ENCODE measurements around the gene PRDM13. TPM values are rescaled to one million over a fixed set of nuclear protein-coding genes. Genes with fewer than 3 reads are reported as not detected.
A peak's percentile ranks its signal among the peaks of the same experiment; 100 is the strongest.

The PRDM13 gene
- total RNA-seq, 1 experiment from 2014 or later, result 0.11 TPM

DNA sequence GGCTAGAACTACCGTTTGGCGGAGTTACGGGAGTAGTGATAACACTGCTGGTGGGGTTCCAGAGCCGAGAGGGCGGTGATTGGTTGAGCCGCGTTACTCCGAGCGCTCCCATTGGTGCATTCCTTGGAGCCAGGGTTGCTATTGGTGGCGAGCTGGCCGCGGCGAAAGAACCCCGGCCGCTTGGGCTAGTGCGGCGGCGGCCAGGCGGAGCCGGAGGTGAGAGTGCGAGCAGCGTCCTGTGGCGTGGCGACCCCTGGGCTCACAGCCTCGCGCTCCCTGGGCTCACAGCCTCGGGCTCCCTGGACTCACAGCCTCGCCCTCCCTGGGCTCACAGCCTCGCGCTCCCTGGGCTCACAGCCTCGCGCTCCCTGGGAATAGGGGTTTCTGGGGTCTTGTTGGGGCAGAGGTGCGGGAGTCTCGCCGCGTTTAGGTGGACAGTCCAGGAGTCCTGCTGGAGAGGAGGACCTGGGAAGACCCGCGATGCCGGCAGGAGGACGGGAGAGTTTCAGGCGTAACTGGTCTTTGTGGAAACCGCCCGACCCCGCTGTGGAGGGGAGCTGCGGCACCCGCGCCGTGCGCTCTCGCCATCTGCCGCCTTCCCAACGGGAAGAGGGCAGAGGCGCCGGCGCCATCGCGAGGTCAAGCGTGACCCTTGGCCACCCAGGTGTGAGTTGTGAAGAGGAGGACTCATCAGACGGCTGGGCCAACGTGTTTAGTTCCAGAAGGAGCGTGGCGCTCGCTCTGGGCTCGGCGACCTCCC lies 12.2 kb downstream of the PRDM13 start (continued):
- TF ChIP-seq, protein P1, sequence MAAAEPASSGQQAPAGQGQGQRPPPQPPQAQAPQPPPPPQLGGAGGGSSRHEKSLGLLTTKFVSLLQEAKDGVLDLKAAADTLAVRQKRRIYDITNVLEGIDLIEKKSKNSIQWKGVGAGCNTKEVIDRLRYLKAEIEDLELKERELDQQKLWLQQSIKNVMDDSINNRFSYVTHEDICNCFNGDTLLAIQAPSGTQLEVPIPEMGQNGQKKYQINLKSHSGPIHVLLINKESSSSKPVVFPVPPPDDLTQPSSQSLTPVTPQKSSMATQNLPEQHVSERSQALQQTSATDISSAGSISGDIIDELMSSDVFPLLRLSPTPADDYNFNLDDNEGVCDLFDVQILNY (CRISPR knock-in tag; IDR thresholded peaks at IDR 0.05), result peak; percentile 74
- TF ChIP-seq, protein P2, sequence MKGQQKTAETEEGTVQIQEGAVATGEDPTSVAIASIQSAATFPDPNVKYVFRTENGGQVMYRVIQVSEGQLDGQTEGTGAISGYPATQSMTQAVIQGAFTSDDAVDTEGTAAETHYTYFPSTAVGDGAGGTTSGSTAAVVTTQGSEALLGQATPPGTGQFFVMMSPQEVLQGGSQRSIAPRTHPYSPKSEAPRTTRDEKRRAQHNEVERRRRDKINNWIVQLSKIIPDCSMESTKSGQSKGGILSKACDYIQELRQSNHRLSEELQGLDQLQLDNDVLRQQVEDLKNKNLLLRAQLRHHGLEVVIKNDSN (CRISPR knock-in tag; IDR thresholded peaks at IDR 0.05), result peak; percentile 70
- TF ChIP-seq, protein P3, sequence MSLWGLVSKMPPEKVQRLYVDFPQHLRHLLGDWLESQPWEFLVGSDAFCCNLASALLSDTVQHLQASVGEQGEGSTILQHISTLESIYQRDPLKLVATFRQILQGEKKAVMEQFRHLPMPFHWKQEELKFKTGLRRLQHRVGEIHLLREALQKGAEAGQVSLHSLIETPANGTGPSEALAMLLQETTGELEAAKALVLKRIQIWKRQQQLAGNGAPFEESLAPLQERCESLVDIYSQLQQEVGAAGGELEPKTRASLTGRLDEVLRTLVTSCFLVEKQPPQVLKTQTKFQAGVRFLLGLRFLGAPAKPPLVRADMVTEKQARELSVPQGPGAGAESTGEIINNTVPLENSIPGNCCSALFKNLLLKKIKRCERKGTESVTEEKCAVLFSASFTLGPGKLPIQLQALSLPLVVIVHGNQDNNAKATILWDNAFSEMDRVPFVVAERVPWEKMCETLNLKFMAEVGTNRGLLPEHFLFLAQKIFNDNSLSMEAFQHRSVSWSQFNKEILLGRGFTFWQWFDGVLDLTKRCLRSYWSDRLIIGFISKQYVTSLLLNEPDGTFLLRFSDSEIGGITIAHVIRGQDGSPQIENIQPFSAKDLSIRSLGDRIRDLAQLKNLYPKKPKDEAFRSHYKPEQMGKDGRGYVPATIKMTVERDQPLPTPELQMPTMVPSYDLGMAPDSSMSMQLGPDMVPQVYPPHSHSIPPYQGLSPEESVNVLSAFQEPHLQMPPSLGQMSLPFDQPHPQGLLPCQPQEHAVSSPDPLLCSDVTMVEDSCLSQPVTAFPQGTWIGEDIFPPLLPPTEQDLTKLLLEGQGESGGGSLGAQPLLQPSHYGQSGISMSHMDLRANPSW (CRISPR knock-in tag; conservative IDR thresholded peaks at IDR 0.05; ENCODE audit: low read depth), result 0 out of 2 replicates have a peak, but pooled peaks have one; percentile 45
- peak; percentile 57; the same call in 1 of the 2 replicates for TF ChIP-seq ETV6 (CRISPR knock-in tag; IDR thresholded peaks at IDR 0.05)
- peak; percentile 11; the same call in 1 of the 2 replicates for TF ChIP-seq NFE2L1 (CRISPR knock-in tag; IDR thresholded peaks at IDR 0.05)
- TF ChIP-seq MXD4 (CRISPR knock-in tag; IDR thresholded peaks at IDR 0.05; ENCODE audit: borderline replicate concordance), result no peak

DNA sequence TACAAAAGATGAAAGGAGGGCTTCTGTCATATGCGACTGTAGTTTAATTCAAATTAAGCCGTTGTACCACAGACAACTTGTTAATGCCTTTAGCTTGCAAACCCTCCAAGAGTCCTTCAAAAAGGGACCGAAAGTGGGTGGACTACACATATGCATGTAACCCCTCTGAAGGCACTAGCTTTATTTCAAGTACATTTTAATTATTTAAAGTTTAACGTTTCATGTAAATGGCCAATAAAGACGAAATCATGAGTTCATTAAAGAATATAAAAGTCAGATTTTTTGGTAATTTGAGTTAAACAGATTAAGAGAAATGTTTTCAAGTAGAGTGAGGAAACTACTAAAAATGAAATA lies 12.8 kb downstream of the PRDM13 start:
- POLR2A ChIA-PET, result interaction anchor here (0.7 kb wide), 1 partner anchor 9 kb away, joined by 3 read pairs; no protein-coding TSS in a partner anchor
- no peak overlapping the region for H3K27ac Mint-ChIP-seq
- H3K4me1 Mint-ChIP-seq, result peaks cover 7% of the 10 kb centered on the region
- ATAC-seq, result no peak
- CTCF ChIA-PET, result interaction anchor here (1.9 to 2.4 kb wide), 2 partner anchors 14 to 31 kb away, joined by 10 to 11 read pairs; no protein-coding TSS in a partner anchor
- no peak for DNase-seq (ENCODE audit: low spot score)
- no peak for TF ChIP-seq JAZF1 (CRISPR knock-in tag; IDR thresholded peaks at IDR 0.05)
- TF ChIP-seq, protein P4, sequence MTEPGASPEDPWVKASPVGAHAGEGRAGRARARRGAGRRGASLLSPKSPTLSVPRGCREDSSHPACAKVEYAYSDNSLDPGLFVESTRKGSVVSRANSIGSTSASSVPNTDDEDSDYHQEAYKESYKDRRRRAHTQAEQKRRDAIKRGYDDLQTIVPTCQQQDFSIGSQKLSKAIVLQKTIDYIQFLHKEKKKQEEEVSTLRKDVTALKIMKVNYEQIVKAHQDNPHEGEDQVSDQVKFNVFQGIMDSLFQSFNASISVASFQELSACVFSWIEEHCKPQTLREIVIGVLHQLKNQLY (CRISPR knock-in tag; IDR thresholded peaks at IDR 0.05), result no peak
- TF ChIP-seq, protein P5, sequence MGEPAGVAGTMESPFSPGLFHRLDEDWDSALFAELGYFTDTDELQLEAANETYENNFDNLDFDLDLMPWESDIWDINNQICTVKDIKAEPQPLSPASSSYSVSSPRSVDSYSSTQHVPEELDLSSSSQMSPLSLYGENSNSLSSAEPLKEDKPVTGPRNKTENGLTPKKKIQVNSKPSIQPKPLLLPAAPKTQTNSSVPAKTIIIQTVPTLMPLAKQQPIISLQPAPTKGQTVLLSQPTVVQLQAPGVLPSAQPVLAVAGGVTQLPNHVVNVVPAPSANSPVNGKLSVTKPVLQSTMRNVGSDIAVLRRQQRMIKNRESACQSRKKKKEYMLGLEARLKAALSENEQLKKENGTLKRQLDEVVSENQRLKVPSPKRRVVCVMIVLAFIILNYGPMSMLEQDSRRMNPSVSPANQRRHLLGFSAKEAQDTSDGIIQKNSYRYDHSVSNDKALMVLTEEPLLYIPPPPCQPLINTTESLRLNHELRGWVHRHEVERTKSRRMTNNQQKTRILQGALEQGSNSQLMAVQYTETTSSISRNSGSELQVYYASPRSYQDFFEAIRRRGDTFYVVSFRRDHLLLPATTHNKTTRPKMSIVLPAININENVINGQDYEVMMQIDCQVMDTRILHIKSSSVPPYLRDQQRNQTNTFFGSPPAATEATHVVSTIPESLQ (CRISPR knock-in tag; IDR thresholded peaks at IDR 0.05), result no peak
- TF ChIP-seq TEAD4 (CRISPR knock-in tag; IDR thresholded peaks at IDR 0.05), result no peak
- TF ChIP-seq, protein P6, sequence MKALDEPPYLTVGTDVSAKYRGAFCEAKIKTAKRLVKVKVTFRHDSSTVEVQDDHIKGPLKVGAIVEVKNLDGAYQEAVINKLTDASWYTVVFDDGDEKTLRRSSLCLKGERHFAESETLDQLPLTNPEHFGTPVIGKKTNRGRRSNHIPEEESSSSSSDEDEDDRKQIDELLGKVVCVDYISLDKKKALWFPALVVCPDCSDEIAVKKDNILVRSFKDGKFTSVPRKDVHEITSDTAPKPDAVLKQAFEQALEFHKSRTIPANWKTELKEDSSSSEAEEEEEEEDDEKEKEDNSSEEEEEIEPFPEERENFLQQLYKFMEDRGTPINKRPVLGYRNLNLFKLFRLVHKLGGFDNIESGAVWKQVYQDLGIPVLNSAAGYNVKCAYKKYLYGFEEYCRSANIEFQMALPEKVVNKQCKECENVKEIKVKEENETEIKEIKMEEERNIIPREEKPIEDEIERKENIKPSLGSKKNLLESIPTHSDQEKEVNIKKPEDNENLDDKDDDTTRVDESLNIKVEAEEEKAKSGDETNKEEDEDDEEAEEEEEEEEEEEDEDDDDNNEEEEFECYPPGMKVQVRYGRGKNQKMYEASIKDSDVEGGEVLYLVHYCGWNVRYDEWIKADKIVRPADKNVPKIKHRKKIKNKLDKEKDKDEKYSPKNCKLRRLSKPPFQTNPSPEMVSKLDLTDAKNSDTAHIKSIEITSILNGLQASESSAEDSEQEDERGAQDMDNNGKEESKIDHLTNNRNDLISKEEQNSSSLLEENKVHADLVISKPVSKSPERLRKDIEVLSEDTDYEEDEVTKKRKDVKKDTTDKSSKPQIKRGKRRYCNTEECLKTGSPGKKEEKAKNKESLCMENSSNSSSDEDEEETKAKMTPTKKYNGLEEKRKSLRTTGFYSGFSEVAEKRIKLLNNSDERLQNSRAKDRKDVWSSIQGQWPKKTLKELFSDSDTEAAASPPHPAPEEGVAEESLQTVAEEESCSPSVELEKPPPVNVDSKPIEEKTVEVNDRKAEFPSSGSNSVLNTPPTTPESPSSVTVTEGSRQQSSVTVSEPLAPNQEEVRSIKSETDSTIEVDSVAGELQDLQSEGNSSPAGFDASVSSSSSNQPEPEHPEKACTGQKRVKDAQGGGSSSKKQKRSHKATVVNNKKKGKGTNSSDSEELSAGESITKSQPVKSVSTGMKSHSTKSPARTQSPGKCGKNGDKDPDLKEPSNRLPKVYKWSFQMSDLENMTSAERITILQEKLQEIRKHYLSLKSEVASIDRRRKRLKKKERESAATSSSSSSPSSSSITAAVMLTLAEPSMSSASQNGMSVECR (CRISPR knock-in tag; IDR thresholded peaks at IDR 0.05; ENCODE audit: borderline replicate concordance), result no peak
- no peak for TF ChIP-seq TEAD1 (CRISPR knock-in tag; IDR thresholded peaks at IDR 0.05)
- TF ChIP-seq, protein P7, sequence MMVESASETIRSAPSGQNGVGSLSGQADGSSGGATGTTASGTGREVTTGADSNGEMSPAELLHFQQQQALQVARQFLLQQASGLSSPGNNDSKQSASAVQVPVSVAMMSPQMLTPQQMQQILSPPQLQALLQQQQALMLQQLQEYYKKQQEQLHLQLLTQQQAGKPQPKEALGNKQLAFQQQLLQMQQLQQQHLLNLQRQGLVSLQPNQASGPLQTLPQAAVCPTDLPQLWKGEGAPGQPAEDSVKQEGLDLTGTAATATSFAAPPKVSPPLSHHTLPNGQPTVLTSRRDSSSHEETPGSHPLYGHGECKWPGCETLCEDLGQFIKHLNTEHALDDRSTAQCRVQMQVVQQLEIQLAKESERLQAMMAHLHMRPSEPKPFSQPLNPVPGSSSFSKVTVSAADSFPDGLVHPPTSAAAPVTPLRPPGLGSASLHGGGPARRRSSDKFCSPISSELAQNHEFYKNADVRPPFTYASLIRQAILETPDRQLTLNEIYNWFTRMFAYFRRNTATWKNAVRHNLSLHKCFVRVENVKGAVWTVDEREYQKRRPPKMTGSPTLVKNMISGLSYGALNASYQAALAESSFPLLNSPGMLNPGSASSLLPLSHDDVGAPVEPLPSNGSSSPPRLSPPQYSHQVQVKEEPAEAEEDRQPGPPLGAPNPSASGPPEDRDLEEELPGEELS (CRISPR knock-in tag; IDR thresholded peaks at IDR 0.05), result no peak
- TF ChIP-seq, protein P8, sequence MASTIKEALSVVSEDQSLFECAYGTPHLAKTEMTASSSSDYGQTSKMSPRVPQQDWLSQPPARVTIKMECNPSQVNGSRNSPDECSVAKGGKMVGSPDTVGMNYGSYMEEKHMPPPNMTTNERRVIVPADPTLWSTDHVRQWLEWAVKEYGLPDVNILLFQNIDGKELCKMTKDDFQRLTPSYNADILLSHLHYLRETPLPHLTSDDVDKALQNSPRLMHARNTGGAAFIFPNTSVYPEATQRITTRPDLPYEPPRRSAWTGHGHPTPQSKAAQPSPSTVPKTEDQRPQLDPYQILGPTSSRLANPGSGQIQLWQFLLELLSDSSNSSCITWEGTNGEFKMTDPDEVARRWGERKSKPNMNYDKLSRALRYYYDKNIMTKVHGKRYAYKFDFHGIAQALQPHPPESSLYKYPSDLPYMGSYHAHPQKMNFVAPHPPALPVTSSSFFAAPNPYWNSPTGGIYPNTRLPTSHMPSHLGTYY (CRISPR knock-in tag; IDR thresholded peaks at IDR 0.05), result no peak
- TF ChIP-seq MYBL2 (CRISPR knock-in tag; IDR thresholded peaks at IDR 0.05), result no peak
- TF ChIP-seq NFATC4 (CRISPR knock-in tag; IDR thresholded peaks at IDR 0.05), result no peak
- TF ChIP-seq FOXJ3 (CRISPR knock-in tag; IDR thresholded peaks at IDR 0.05; ENCODE audit: borderline replicate concordance), result no peak
- TF ChIP-seq SOX15 (CRISPR knock-in tag; IDR thresholded peaks at IDR 0.05), result no peak
- no peak for TF ChIP-seq CREB1 (CRISPR knock-in tag; IDR thresholded peaks at IDR 0.05)
- peaks cover 5% of the 10 kb centered on the region for H3K9me3 Mint-ChIP-seq
- peaks cover 100% of the 10 kb centered on the region for H3K27me3 Mint-ChIP-seq (ENCODE audit: low read depth)
- peak overlapping the region; percentile 69 for H3K4me3 Mint-ChIP-seq
- H3K36me3 Mint-ChIP-seq, result peaks cover 3% of the 10 kb centered on the region; the same call in 1 of the 2 replicates

All from WTC11 (cell line).